Tibial nerve (tissue), 4 donors: ENCODE results near the gene NAT14.

Experiments used
- EP300 ChIP-seq, 2 donors: sonication (generic); formaldehyde crosslinking; IDR thresholded peaks; one replicate each; pipeline ENCODE4 v1.6.1; 2017; ENCODE audit warnings: antibody characterized with exemption in 2 of 2, mild to moderate bottlenecking in 1 of 2
- POLR2A ChIP-seq, 2 donors: fragments of 450-650 bp; IDR thresholded peaks; one replicate each; pipeline ENCODE4 v1.6.1; 2017; ENCODE audit warnings: antibody characterized with exemption in 2 of 2, mild to moderate bottlenecking in 2 of 2, moderate library complexity in 2 of 2
- TF ChIP-seq, protein P1 (sequence below), 5 experiments: fragments of 200-600 bp in 3 of 5; fragments of 450-650 bp in 2 of 5; sonication (generic) in 3 of 5; IDR thresholded peaks; one replicate each; pipeline ENCODE4 v1.5.1; 2016 to 2019; ENCODE audit warnings: antibody characterized with exemption in 5 of 5, mild to moderate bottlenecking in 3 of 5, moderate library complexity in 2 of 5

DNA sequence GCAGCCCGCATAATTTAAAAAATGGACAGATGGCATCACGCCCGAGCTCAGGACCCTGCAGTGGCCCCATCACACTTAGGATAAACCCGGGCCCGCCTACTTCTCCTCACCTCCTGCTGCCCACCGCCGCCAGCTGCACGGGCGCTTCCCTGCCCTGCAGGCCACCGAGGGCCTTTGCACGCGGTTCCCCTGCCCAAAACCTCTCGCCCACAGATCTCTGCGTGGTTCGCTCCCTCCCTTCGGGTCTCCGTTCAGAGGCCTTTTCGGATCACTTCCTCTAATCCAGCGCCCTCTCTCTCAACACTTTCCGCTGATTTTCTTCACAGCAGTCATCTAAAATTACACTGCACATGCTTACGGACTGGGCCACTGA, 43.7 kb upstream of the NAT14 start:
- TF ChIP-seq, protein P1, sequence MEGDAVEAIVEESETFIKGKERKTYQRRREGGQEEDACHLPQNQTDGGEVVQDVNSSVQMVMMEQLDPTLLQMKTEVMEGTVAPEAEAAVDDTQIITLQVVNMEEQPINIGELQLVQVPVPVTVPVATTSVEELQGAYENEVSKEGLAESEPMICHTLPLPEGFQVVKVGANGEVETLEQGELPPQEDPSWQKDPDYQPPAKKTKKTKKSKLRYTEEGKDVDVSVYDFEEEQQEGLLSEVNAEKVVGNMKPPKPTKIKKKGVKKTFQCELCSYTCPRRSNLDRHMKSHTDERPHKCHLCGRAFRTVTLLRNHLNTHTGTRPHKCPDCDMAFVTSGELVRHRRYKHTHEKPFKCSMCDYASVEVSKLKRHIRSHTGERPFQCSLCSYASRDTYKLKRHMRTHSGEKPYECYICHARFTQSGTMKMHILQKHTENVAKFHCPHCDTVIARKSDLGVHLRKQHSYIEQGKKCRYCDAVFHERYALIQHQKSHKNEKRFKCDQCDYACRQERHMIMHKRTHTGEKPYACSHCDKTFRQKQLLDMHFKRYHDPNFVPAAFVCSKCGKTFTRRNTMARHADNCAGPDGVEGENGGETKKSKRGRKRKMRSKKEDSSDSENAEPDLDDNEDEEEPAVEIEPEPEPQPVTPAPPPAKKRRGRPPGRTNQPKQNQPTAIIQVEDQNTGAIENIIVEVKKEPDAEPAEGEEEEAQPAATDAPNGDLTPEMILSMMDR (IDR thresholded peaks at IDR 0.05) = no peak
- TF ChIP-seq EP300 (IDR thresholded peaks at IDR 0.05) (no peak), POLR2A (IDR thresholded peaks at IDR 0.05) (no peak)
